Measurements from ENCODE around the gene IL9R.
"Not testable (repeated sequence)": the region's sequence is repeated elsewhere in the genome, so short reads cannot be mapped to it uniquely, and the experiment has no call there.

Gene IL9R

GRCh38 chrX:156023002-156023401 is 25.5 kb downstream of the IL9R start:
- DNase-seq (ENCODE audit: low read depth); H3K4me3 ChIP-seq (ENCODE audit: low read depth, low read length): not testable (repeated sequence)

GRCh38 chrX:156024949-156025492 is 27.5 kb downstream of the IL9R start:
- H3K4me3 ChIP-seq (ENCODE audit: low read depth, low read length); DNase-seq (ENCODE audit: low read depth): not testable (repeated sequence)

- not testable (repeated sequence) for DNase-seq (ENCODE audit: low read depth); H3K4me3 ChIP-seq (ENCODE audit: low read depth, low read length)
These were observed 31.2 kb downstream of the IL9R start for GRCh38 chrX:156028653-156029237.

GRCh38 chrX:156029296-156029695 is 31.8 kb downstream of the IL9R start:
- H3K4me3 ChIP-seq (ENCODE audit: low read depth, low read length); DNase-seq (ENCODE audit: low read depth): not testable (repeated sequence)

GRCh38 chrX:156029707-156030442 is 32.4 kb downstream of the IL9R start:
- not testable (repeated sequence) for H3K4me3 ChIP-seq (ENCODE audit: low read depth, low read length); DNase-seq (ENCODE audit: low read depth)

GRCh38 chrX:156030474-156030873 is 33.0 kb downstream of the IL9R start:
- H3K4me3 ChIP-seq (ENCODE audit: low read depth, low read length); DNase-seq (ENCODE audit: low read depth): not testable (repeated sequence)

All from skeletal muscle cell (primary cell).